Measurements from ENCODE around the gene FSTL5. TPM values are rescaled to one million over a fixed set of nuclear protein-coding genes. Genes with fewer than 3 reads are reported as not detected.

Gene FSTL5
- polyA plus RNA-seq, 4 donors = 0.74 to 3.1 (median 2.5) TPM

DNA sequence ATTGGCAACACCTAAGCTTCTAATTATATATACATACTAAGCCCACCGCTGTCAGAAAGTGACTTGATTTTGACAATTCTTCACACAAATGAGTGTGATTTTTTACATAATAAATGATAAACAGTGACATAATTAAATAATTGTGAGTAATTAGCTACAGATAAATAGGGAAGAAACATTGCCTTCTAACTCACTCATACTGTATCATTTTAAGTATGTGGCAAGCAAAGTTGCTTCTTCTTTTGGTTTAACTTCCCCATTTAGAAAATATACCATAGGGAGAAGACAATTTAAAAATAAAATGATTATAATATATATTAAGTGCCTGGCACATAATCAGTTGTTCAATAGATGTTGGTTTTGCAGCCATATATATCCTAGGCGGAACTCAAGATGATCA, 644.2 kb downstream of the FSTL5 start:
- no peak for DNase-seq (ENCODE audit: low read depth in 4 of 4, low spot score in 3 of 4)

GRCh38 chr4:161517941-161518340, 645.9 kb downstream of the FSTL5 start:
- DNase-seq (ENCODE audit: low read depth in 4 of 4, low spot score in 3 of 4) = no peak

DNA sequence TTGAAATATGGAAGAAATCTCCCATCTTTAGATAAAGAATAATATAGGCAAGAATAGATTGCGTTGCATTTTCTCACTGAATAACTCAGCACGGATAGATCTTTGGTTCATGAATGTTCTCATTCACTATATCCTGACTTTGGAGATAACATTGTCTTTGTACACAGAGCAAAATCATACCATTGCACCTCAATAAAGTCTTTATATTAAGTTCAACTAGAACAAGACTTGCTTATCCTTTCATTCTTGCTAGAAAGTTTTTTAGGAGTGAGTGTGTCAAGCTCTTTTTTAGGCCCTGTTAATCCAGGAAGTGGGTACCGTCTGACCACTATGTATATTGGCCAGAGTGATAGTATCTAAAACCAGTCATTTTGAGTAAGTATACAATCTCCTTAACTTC, 658.7 kb downstream of the FSTL5 start:
- DNase-seq (ENCODE audit: low read depth in 4 of 4, low spot score in 3 of 4) = no peak

DNA sequence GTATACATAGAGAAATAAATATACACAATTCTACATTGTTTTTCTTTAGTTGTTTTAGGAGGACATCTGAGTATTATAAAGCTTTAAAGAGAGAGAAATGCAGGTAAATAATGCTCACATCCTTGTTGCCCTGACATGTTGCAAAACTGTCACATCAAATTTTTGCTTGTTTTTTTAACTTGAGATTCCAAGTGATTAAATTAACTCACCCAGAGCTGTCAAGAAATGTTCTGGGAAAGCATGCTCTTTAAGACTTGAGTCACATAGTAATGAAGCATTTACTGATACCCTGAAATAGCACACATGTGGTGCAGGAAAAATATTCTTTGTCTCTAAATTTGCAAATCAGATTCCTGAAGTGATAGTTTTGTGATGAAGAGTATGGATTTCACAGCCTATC, 665.6 kb downstream of the FSTL5 start:
- DNase-seq (ENCODE audit: low read depth in 4 of 4, low spot score in 3 of 4) = no peak

DNA sequence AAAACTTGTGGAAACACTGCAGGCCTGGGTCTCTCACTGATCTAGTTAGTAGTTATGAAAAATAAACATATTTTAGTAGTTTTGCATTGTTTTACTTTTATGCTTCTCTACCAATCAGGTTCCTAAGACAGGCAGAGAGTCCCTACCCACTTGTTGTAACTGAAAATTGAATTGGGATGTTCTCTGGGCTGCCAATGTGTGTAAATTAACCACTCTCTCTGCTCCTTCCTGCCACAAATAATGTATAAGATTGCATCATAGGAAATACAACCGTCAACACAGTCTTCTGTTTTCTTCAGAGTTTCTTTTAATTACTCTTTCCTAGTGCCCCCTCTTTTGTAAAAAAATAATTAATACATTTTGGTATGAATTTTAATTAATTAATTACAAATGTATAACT, 677.3 kb downstream of the FSTL5 start:
- DNase-seq (ENCODE audit: low read depth in 4 of 4, low spot score in 3 of 4) = no peak

GRCh38 chr4:161466316-161466715, 697.5 kb downstream of the FSTL5 start:
- no peak for DNase-seq (ENCODE audit: low read depth in 4 of 4, low spot score in 3 of 4)

- no peak for DNase-seq (ENCODE audit: low read depth in 4 of 4, low spot score in 3 of 4)
These were observed 700.4 kb downstream of the FSTL5 start for GRCh38 chr4:161463436-161463835.

DNA sequence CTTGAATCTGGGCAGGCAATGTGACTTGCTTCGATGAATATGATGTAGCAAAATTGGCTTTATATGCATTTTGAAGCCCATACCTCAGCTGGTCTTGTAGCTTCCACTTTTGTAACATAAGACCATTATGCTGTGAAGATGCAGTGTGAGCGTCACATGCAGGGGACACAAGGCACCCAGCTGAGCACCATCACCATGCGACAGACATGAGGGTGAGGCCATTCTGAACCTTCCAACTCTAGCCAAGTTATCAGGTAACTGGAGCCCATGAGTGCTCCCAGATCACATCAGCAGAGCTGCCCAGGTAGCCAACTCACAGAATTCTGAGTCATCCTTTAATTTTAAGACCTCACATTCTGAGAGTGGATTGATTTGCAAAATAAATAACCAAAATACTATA, 705.9 kb downstream of the FSTL5 start:
- DNase-seq (ENCODE audit: low read depth in 4 of 4, low spot score in 3 of 4) = no peak

DNA sequence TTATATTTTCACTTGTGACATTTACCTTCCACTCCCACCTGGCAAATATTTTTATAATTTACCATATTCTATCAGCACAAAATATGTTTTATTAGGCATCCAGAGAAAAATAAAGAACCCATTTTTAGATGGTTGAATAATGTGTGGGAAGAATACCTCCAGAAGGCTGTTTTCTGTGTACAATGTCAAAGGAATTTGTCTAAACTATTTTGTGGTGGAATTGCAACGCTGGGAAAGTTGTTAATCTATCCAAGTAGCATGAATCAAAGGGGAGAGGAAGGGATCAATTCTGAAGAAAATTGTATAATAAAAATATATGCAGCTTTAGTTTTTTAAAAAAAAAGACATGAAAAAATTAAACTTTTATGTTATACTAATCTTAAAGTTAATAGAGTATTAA, 706.5 kb downstream of the FSTL5 start:
- no peak for DNase-seq (ENCODE audit: low read depth in 4 of 4, low spot score in 3 of 4)

DNA sequence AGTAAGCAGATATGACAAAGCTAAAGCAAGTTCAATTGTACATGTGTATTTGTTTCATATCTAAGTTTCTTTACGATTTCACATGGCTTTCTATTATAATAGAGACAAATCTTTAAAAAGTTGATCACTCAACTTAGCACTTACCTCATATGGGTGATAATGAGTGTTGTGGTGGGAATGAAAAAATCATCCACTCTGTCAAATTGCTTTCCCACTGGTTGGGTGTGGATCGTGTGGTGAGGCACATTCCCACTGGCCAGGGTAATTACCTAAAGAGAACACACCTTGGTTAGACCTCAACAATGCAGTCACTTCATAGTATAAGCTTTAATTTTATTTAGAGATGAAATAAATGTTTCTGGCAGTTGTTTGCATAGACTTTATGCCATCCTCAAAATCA, 708.9 kb downstream of the FSTL5 start:
- no peak for DNase-seq (ENCODE audit: low read depth in 4 of 4, low spot score in 3 of 4)

- DNase-seq (ENCODE audit: low read depth in 4 of 4, low spot score in 3 of 4) = peak in 1 of 4 donors; percentile 8
These were observed 715.1 kb downstream of the FSTL5 start for GRCh38 chr4:161448550-161449180.

DNA sequence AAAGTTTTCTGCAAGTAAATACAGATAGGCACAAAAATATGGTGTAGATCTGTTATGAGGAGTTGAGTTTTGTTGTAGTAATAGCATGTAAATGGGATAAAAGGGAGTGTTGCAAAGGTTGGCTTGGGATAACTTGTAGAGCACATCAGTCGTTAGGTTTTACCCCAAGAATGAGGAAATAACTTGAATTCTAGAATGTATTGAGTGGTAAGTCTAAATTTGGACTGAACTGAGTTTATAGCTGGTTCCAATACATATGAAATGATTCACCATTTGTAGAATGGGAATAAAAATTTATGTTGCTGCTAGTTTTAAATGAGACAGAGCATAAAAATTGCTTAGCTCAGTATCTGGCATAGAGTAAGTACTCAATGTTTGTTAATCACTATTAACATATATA, 719.2 kb downstream of the FSTL5 start:
- DNase-seq (ENCODE audit: low read depth in 4 of 4, low spot score in 3 of 4) = no peak

DNA sequence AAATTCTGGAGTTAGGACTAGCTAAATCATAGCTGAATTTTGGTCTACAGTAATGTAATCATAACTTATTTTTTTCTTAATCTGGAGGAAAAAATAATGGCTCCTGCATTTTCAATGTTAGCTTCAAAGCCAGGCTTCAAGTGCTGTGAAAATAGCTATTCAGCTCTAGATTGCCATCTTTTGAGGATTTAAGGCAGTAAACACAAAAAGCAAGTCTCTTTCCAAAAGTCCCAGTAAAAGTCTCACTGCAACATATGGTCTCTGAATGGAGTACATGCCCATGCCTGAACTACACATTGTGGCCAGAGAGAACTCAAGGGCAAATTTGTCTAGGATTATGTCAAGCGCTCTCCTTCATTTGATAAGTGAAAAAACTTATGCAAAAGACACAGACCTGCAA, 720.9 kb downstream of the FSTL5 start:
- no peak for DNase-seq (ENCODE audit: low read depth in 4 of 4, low spot score in 3 of 4)

- DNase-seq (ENCODE audit: low read depth in 4 of 4, low spot score in 3 of 4) = no peak
These were observed 725.7 kb downstream of the FSTL5 start for GRCh38 chr4:161438096-161438495.

GRCh38 chr4:161428180-161428965, 735.4 kb downstream of the FSTL5 start:
- DNase-seq (ENCODE audit: low read depth in 4 of 4, low spot score in 3 of 4) = no peak

- DNase-seq (ENCODE audit: low read depth in 4 of 4, low spot score in 3 of 4) = peak; percentile 6 to 29 (median 12)
These were observed 744.0 kb downstream of the FSTL5 start for GRCh38 chr4:161419822-161420221.

DNA sequence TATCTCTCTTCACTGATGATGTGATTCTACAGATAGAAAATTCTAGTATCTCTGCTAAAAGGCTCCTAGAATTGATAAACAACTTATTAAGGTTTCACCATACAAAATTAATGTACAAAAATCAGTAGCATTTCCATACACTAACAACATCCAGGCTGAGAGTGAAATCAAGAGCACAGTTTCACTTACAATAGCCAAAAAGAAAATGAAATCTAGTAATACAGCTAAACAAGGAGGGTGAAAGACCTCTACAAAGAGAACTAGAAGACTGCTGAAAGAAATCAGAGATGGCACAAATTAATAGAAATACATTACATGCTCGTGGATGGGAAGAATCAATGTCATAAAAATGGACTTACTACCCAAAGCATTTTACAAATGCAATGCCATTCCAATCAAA, 751.9 kb downstream of the FSTL5 start:
- DNase-seq (ENCODE audit: low read depth in 4 of 4, low spot score in 3 of 4) = no peak

DNA sequence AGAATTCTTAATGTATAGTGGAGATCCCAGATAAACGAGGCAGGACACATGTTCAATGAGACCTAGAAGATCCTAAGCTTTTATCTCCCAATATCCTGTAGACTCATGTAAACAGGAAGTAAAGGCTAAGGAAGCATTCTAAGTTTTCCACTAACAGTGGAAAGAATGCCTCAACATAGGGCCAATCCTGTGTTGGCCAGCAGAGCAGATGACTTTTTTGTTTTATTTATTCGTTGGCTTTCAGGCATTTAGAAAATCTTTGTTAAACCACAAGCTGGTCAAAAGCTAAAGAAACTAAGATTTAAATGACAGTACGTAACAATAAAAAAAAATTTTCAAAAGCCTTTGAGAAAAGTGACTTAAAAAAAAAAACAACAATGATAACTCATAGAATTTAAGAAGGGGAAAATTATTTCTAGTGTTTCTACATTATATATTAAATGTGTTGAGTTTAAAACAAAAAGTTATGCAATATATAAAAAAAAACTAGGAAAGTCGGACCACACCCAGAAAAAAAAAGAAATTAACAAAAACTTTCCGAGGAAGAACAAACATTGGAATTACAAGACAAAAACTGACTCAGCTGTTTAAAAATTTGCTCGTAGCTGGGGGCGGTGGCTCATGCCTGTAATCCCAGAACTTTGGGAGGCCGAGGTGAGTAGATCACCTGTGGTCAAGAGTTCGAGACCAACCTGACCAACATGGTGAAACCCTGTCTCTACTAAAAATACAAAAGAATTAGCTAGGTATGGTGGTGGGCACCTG, 759.3 kb downstream of the FSTL5 start:
- no peak for DNase-seq (ENCODE audit: low read depth in 4 of 4, low spot score in 3 of 4)

GRCh38 chr4:161403781-161404180, 760.0 kb downstream of the FSTL5 start:
- no peak for DNase-seq (ENCODE audit: low read depth in 4 of 4, low spot score in 3 of 4)

DNA sequence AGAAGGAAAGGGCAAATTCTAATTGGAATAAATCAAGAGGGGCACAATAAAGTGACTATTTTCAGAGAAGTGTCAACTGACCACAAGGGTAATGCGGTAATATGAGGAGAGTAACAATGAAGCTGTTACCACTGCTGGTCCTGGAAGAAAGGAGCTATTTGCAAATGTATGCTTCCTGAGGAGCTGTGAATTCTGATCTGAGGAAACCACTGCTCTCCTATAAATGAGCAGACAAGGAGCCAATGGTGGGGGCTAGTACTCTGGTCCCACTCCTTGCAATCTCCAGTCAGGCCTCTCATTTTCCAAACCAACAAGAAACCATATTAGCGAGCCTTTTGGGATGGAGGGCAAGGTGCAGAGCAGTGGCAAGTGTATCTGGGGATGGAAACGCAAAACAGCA, 770.2 kb downstream of the FSTL5 start:
- DNase-seq (ENCODE audit: low read depth in 4 of 4, low spot score in 3 of 4) = no peak

DNA sequence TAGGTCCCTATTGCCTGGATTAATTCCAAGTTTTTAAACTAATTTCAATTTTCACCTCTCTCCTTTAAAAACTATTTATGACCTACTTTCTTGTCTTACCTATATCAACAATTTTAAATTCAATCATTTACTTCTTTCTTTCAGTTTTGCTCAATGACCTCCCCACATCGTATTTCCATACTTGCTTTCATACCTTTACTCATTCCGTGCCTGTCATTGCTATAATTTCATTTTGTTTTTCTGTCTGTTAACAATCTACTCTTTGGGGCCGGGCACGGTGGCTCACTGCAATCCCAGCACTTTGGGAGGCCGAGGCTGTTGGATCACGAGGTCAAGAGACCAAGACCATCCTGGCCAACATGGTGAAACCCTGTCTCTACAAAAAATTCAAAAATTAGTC, 781.1 kb downstream of the FSTL5 start:
- no peak for DNase-seq (ENCODE audit: low read depth in 4 of 4, low spot score in 3 of 4)

GRCh38 chr4:161376275-161376674, 787.5 kb downstream of the FSTL5 start:
- DNase-seq (ENCODE audit: low read depth in 4 of 4, low spot score in 3 of 4) = no peak

Measured in left renal pelvis (tissue), 4 donors.